ENCODE results near the gene ANXA9.

Gene ANXA9

DNA sequence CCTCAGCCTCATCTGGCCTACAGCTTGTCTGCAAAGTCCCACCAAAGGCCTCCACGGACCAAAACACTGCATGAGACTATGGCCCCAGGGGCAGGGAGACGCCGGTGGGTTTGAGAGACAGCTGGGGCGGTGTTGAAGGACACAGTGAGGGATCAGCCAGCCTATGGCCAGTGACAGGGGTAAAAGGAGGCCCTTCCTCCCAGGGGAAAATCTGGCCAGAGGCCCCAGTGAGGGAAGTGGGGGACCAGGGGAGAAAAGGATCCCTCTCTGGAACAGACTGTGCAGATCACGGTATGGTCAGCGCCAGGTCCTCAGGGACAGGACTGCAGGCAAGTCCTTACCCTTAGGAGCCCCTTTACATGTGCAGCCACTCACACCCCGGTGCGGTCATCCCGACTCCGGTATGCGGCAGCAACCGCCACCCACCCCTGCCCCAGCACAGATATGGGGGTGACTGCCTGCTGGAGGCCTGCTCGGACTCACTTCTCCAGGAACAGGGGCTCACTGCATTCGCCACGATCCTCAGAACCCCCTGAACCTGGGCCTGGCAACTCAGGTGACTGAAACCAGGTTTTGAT lies 8.7 kb upstream of the ANXA9 start:
- TF ChIP-seq, protein P1, sequence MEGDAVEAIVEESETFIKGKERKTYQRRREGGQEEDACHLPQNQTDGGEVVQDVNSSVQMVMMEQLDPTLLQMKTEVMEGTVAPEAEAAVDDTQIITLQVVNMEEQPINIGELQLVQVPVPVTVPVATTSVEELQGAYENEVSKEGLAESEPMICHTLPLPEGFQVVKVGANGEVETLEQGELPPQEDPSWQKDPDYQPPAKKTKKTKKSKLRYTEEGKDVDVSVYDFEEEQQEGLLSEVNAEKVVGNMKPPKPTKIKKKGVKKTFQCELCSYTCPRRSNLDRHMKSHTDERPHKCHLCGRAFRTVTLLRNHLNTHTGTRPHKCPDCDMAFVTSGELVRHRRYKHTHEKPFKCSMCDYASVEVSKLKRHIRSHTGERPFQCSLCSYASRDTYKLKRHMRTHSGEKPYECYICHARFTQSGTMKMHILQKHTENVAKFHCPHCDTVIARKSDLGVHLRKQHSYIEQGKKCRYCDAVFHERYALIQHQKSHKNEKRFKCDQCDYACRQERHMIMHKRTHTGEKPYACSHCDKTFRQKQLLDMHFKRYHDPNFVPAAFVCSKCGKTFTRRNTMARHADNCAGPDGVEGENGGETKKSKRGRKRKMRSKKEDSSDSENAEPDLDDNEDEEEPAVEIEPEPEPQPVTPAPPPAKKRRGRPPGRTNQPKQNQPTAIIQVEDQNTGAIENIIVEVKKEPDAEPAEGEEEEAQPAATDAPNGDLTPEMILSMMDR (IDR thresholded peaks at IDR 0.05): no peak
- peak; percentile 28 for DNase-seq
- H3K36me3 Mint-ChIP-seq (ENCODE audit: low read depth): peaks cover 6% of the 10 kb centered on the region
- H3K4me3 Mint-ChIP-seq: peak overlapping the region; percentile 84
- peak overlapping the region; percentile 93 for H3K27ac Mint-ChIP-seq
- peaks cover 57% of the 10 kb centered on the region for H3K4me1 Mint-ChIP-seq
- peaks cover 3% of the 10 kb centered on the region for H3K27me3 Mint-ChIP-seq (ENCODE audit: low read depth, poor library complexity)
- no peaks in the 10 kb centered on the region for H3K9me3 Mint-ChIP-seq

DNA sequence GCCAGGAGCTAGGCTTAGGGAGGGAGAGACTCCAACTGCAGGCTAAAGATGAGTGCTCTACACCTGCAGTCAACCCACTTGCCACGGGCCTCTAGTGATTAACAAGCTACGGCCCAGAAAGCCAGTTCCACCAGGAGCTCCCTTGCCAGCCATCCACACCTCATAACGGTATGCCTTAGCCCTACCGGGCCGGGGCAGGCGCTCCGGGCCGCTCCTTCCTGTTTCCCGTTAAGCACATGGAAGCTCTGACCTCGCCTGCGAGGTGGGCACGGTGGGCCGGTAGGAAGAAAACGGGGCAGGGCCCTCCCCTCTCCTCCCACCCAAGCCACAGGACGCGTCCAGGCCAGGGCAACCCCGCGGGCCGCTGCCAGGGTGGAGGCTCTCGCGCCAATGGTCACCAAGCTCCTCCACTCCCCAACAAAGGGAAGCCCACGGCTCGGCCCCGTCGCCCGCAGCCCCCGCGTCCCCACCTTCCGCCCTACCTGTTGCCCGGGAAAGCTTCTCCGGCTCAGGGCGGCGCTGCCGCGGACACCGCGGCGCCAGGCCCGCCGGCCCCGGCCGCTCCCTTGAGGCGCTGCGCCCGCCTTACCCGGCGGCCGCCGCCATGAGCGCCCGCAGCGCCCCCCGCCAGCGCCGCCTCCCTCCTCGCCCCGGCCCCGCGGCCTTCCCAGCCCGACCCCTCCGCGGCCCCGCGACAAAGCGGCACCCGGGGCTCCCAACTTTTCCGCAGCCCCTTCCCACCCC lies 8.1 kb upstream of the ANXA9 start:
- Mint-ChIP-seq H3K27me3 (ENCODE audit: low read depth, poor library complexity) (peaks cover 3% of the 10 kb centered on the region), H3K36me3 (ENCODE audit: low read depth) (peaks cover under 1% of the 10 kb centered on the region), H3K4me3 (peak overlapping the region; percentile 84), H3K4me1 (peaks cover 57% of the 10 kb centered on the region), H3K9me3 (no peaks in the 10 kb centered on the region), H3K27ac (peak overlapping the region; percentile 93)
- TF ChIP-seq, protein P1 (IDR thresholded peaks at IDR 0.05): no peak
- no peak for DNase-seq

DNA sequence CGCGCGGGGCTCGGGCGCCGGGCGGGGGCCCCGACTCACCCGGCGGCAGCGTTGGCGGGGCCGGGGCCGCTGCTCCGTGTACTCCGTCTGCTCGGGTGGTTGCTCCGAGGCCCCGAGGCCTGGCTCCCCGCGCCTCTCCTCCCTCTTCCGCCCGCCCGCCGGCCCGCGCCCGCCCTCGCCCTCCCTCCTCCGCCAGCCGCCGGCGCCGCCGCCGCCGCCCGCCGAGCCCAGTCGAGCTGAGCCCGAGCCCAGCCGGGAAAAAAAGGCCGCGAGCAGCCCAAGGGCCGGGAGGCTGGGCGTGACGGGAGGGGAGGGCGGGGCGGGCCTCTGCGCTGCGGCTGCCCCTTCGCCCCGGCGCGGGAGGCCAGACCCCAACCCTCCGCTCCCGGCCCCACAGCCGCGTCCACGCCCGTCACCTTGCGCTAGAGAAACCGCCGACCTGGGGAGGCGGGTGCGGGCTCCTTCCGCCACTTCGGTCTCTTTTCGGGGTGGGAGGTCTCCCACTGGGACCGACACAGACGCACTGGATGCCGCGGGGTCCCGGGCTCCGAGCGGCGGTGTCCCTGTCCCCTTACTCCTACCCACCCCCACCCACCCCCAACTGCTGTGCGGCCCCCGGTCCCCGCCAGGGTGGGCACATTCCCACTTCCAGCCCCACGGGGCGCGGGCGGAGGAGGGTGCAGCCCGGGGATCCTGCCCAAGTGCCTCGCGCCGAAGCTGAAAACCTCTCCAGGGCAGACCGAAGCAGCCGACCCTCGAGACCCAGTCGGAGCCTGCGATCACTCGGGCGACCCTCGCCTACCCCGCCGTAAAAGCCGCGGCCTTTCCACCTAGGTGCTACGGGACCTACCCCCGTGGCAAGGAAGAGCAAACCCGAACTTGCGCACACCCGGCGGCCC lies 7.3 kb upstream of the ANXA9 start, which contains the start of gene CERS2:
Gene CERS2, minus strand, starts transcription at position 256 of the 899 bp plus-strand sequence. CDS start 5,745 bp downstream, outside the sequence.
- Mint-ChIP-seq H3K9me3 (no peaks in the 10 kb centered on the region), H3K27me3 (ENCODE audit: low read depth, poor library complexity) (peaks cover 3% of the 10 kb centered on the region), H3K4me1 (peaks cover 64% of the 10 kb centered on the region), H3K4me3 (peak within 1 kb of the TSS; percentile 84), H3K27ac (peak within 1 kb of the TSS; percentile 93), H3K36me3 (ENCODE audit: low read depth) (no peaks in the 10 kb centered on the region)
- TF ChIP-seq, protein P1 (IDR thresholded peaks at IDR 0.05): no peak
- DNase-seq: peak; percentile 88

DNA sequence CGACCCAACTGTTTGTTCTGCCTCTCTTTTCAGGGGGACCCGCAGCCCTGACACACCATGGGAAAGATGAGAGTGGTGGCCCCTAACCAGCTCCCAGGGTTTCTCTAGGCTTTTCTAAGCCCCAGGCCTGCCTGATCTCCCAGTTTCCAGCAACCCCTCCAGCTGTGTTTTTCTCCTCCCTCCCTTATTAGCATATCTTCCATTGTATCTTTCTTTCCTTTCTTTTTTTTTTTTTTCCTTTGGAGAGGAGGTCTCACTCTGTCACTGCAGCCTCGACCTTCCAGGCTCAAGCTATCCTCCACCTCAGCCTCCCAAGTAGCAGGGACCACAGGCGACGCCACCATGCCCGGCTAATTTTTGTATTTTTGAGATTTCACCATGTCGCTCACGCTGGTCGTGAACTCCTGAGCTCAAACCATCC lies 5.7 kb upstream of the ANXA9 start:
- peak overlapping the region; percentile 78 for H3K4me3 Mint-ChIP-seq
- TF ChIP-seq, protein P1 (IDR thresholded peaks at IDR 0.05): no peak
- no peaks in the 10 kb centered on the region for H3K9me3 Mint-ChIP-seq
- DNase-seq: no peak
- H3K36me3 Mint-ChIP-seq (ENCODE audit: low read depth): no peaks in the 10 kb centered on the region
- H3K27ac Mint-ChIP-seq: no peak overlapping the region
- peaks cover 3% of the 10 kb centered on the region for H3K27me3 Mint-ChIP-seq (ENCODE audit: low read depth, poor library complexity)
- H3K4me1 Mint-ChIP-seq: peaks cover 57% of the 10 kb centered on the region

DNA sequence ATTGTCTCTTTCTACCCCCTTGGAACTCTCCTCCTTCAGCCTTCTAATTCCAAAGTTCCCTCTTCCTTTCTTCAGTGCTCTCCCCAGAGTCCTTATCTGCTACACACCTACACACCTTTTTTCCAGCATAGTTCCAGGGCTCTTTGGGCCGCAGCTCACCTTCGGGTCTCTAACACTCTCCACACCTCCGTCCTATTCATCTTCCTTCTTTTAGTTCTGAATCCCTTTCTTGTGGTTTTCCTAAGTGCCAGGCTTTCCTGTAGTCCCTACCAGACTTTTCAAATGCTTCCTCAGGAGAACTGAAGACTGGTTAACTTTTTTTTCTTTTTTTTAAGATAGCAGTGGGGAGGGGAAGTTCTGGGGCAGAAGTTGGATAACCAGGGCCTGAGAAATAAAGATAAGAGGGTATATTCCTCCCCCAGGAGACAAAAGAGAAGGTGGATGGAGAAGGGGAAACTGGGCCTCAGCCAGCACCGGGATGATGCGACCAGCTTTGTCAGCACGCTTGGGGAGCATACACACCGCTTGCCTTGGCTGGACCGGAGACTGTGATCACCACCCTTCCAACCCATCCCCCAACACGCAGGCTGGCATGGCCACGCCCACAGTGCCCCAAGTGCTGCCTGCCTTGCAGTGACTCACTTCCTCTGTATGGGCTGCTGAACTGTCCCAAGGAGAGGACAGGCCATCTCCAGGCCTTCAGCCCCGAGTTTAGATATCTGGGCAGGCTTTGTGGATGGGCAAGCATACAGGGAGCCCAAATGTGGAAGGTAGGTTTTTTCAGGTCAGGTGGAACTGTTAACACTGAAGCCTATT lies 5.0 kb upstream of the ANXA9 start:
- Mint-ChIP-seq H3K36me3 (ENCODE audit: low read depth) (no peaks in the 10 kb centered on the region), H3K4me3 (peak overlapping the region; percentile 78), H3K4me1 (peaks cover 57% of the 10 kb centered on the region), H3K27me3 (ENCODE audit: low read depth, poor library complexity) (peaks cover 3% of the 10 kb centered on the region), H3K9me3 (no peaks in the 10 kb centered on the region), H3K27ac (no peak overlapping the region)
- no peak for DNase-seq
- TF ChIP-seq, protein P1 (IDR thresholded peaks at IDR 0.05): no peak
